GM12874 (cell line): ENCODE results near the gene ESR1.

Source experiments
- TF ChIP-seq, protein P1 (sequence below): IDR thresholded peaks from 2 replicates; pipeline ENCODE4 v1.5.1; 2011; ENCODE audit warnings: low read depth, mild to moderate bottlenecking, control low read depth, low read length, moderate library complexity; ENCODE audit not compliant: insufficient read depth

Gene ESR1

DNA sequence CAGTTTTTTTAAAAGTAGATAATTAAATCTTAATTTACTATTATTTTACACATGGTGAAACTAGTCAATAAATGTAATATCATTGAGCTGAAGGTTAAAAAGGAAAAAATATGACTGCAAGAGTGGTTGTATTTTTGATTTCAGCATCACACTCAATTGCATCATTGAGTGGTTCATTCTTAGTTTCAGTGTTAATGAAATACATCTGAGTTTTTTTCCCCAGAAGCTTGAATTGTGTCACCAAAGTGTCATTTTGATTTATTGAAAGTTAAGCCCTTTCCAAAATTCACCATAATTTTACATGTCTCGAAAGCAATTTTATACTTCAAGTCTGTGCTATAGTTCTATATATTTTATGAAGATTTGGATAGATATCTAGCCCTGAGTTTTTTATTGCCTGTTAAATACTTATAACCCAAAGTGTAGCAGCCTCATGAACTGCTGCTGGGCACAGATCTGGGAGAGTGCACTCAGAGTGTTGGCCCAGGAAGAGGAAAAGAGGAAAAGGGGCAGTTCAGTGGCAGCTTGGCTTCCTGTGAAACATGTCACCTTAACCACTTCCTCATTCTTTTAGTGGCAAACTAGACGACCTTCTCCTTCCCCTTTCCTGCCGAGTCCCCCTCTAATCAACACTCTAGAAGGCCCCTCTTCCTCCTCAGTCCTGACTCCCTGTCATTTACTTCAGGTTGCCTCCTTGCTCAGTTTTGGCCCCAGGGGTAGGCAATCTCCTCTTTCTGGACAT, 140.7 kb downstream of the ESR1 start:
- TF ChIP-seq, protein P1, sequence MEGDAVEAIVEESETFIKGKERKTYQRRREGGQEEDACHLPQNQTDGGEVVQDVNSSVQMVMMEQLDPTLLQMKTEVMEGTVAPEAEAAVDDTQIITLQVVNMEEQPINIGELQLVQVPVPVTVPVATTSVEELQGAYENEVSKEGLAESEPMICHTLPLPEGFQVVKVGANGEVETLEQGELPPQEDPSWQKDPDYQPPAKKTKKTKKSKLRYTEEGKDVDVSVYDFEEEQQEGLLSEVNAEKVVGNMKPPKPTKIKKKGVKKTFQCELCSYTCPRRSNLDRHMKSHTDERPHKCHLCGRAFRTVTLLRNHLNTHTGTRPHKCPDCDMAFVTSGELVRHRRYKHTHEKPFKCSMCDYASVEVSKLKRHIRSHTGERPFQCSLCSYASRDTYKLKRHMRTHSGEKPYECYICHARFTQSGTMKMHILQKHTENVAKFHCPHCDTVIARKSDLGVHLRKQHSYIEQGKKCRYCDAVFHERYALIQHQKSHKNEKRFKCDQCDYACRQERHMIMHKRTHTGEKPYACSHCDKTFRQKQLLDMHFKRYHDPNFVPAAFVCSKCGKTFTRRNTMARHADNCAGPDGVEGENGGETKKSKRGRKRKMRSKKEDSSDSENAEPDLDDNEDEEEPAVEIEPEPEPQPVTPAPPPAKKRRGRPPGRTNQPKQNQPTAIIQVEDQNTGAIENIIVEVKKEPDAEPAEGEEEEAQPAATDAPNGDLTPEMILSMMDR, result no peak

DNA sequence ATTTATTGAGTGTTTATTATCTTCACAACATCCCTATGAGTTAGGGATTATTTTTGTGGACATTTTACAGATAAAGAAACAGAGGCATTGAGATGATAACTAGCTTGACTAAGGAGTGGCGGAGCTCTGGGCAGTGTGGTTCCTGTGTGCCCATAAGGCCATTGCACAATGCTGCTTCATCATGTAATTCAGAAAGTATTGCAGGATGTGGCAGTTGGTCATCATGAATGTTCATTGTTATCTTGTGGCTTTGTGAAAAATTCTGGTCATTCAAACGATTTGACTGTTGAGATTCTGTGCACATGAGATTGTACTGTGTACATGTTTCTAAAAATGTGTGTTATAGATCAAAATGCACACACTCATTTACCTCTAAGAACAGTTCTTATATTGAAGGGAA, 150.8 kb downstream of the ESR1 start:
- TF ChIP-seq, protein P1, result no peak

DNA sequence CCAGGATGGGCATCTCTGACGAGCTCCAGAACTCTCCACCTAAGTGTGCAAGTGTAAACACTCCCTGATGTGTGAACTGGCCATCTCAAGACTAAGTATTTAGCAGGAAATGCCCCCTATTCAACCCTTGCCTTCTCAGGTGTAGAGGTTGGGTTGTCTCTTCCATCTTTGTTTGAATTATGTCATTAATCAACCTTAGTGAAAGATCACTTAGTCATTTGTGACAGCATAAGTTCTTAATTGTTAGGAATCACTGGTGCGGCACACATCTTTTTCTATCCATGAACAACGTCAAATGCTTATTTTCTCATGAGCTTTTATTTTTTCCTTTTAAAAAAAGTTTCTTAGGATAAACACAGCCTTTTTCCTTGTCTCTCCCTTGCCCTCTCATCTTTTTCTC, 151.6 kb downstream of the ESR1 start:
- TF ChIP-seq, protein P1, result no peak

GRCh38 chr6:151961809-151962208, 154.3 kb downstream of the ESR1 start:
- TF ChIP-seq, protein P1, result no peak

- TF ChIP-seq, protein P1, result no peak
Measured at GRCh38 chr6:151962246-151962846, 154.9 kb downstream of the ESR1 start.

DNA sequence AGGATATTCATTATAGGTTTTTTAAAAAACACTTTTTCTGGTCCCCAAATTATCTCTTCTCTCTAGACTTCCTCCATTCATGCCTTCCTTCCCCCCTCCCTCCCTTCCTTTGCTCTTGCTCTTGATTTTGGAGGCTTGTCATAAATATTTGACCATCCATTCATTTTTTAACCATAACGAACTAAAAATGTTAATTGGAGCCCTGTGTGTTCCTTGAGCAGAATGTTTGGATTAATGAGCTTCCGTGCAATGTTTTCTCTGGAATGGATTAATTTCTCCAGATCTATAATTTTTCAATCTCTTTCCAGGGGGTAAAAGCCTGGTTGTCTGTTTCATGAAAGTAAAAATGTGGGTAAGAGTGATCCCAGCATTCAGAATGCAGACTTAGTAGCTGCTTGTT, 155.5 kb downstream of the ESR1 start:
- TF ChIP-seq, protein P1, result no peak

- TF ChIP-seq, protein P1, result no peak
Measured at GRCh38 chr6:151974061-151974617, 166.7 kb downstream of the ESR1 start.
